Neural progenitor cell (in vitro differentiated cells): ENCODE data around the gene BCLAF1. TPM values are rescaled to one million over a fixed set of nuclear protein-coding genes. Genes with fewer than 3 reads are reported as not detected.

Experiments
- DNase-seq: peaks from one replicate; pipeline ENCODE4 v3.0.0-alpha.2; 2016; ENCODE audit warnings: low spot score
- H2AFZ ChIP-seq: fragments of 200-600 bp; sonication (generic); replicated peaks from 2 replicates; pipeline ENCODE4 v1.6.1; 2016; ENCODE audit warnings: antibody characterized with exemption
- H3F3A ChIP-seq: fragments of 200-600 bp; sonication (generic); 2 replicates; pipeline ENCODE4 v1.6.1; 2016; ENCODE audit warnings: antibody characterized with exemption, low read depth
- H3K27ac ChIP-seq: fragments of 200-600 bp; sonication (generic); 2 replicates; pipeline ENCODE4 v1.5.1; 2016; ENCODE audit warnings: mild to moderate bottlenecking
- H3K27me3 ChIP-seq: fragments of 200-600 bp; sonication (generic); 2 replicates; pipeline ENCODE4 v1.6.1; 2016; ENCODE audit warnings: mild to moderate bottlenecking, moderate library complexity
- H3K36me3 ChIP-seq: fragments of 200-600 bp; sonication (generic); 2 replicates; pipeline ENCODE4 v1.5.1; 2016
- H3K4me1 ChIP-seq: fragments of 200-600 bp; sonication (generic); 2 replicates; pipeline ENCODE4 v1.6.1; 2016; ENCODE audit warnings: mixed run types
- H3K4me2 ChIP-seq: fragments of 200-600 bp; sonication (generic); 2 replicates; pipeline ENCODE4 v1.6.1; 2016
- H3K4me3 ChIP-seq: fragments of 200-600 bp; sonication (generic); 2 replicates; pipeline ENCODE4 v1.5.1; 2016
- H3K79me2 ChIP-seq: fragments of 200-600 bp; sonication (generic); 2 replicates; pipeline ENCODE4 v1.6.1; 2016; ENCODE audit warnings: low read depth
- H3K9ac ChIP-seq: fragments of 200-600 bp; sonication (generic); 2 replicates; pipeline ENCODE4 v1.6.1; 2016
- H3K9me3 ChIP-seq: fragments of 200-600 bp; sonication (generic); 2 replicates; pipeline ENCODE4 v1.5.1; 2016; ENCODE audit warnings: low read depth
- H4K20me1 ChIP-seq: fragments of 200-600 bp; sonication (generic); 2 replicates; pipeline ENCODE4 v1.6.1; 2016; ENCODE audit warnings: low read depth
- H3K27ac Mint-ChIP-seq: 3 replicates; pipeline ENCODE4 v1.8.0; 2021; ENCODE audit warnings: mixed read lengths
- H3K27me3 Mint-ChIP-seq: 2 replicates; pipeline ENCODE4 v1.8.0; 2022; ENCODE audit warnings: low read depth, mild to moderate bottlenecking, inconsistent platforms, moderate library complexity, mixed read lengths; ENCODE audit not compliant: insufficient read depth
- H3K36me3 Mint-ChIP-seq: 3 replicates; pipeline ENCODE4 v1.8.0; 2021; ENCODE audit warnings: mixed read lengths
- H3K4me1 Mint-ChIP-seq: 3 replicates; pipeline ENCODE4 v1.8.0; 2021; ENCODE audit warnings: mixed read lengths
- H3K4me3 Mint-ChIP-seq: 3 replicates; pipeline ENCODE4 v1.8.0; 2021; ENCODE audit warnings: mild to moderate bottlenecking, moderate library complexity, mixed read lengths
- H3K9me3 Mint-ChIP-seq: 3 replicates; pipeline ENCODE4 v1.8.0; 2020; ENCODE audit warnings: mixed read lengths
- CTCF ChIP-seq: fragments of 200-600 bp; sonication (generic); IDR thresholded peaks from 2 replicates; pipeline ENCODE4 v1.5.1; 2017; ENCODE audit warnings: antibody characterized with exemption, mild to moderate bottlenecking
- EZH2 ChIP-seq: fragments of 200-600 bp; sonication (generic); IDR thresholded peaks from 2 replicates; pipeline ENCODE4 v1.6.1; 2017; ENCODE audit warnings: antibody characterized with exemption, mild to moderate bottlenecking, moderate library complexity
- EZH2phosphoT487 ChIP-seq: fragments of 200-600 bp; sonication (generic); IDR thresholded peaks from 2 replicates; pipeline ENCODE4 v1.6.1; 2017; ENCODE audit warnings: antibody characterized with exemption
- small RNA-seq: library from RNA; depleted of rRNA; stranded (forward); fragments of <200 nt; gene quantifications from one replicate; pipeline ENCODE3, GENCODE V24; 2015
- total RNA-seq: library from RNA; depleted of rRNA; stranded (reverse); fragments of >200 nt; gene quantifications from 2 replicates; pipeline ENCODE4 v1.2.3, GENCODE V29; 2015; ENCODE audit warnings: low replicate concordance

Gene BCLAF1
- total RNA-seq, 1 donor from 2014 or later, result 190 TPM

GRCh38 chr6:136209496-136209895 is 80.2 kb downstream of the BCLAF1 start:
- Mint-ChIP-seq H3K4me1 (no peaks in the 10 kb centered on the region), H3K4me3 (no peak overlapping the region), H3K9me3 (no peaks in the 10 kb centered on the region), H3K27me3 (no peaks in the 10 kb centered on the region), H3K27ac (no peak overlapping the region), H3K36me3 (no peaks in the 10 kb centered on the region)
- no peak overlapping the region for H3K27ac ChIP-seq
- no peaks in the 10 kb centered on the region for H3K9me3 ChIP-seq
- no peak overlapping the region for H3K4me3 ChIP-seq
- H2AFZ ChIP-seq, result no peak overlapping the region
- no peaks in the 10 kb centered on the region for H3F3A ChIP-seq
- no peak overlapping the region for H3K4me2 ChIP-seq
- no peak for DNase-seq
- no peaks in the 10 kb centered on the region for H3K79me2 ChIP-seq
- H3K9ac ChIP-seq, result no peak overlapping the region
- no peaks in the 10 kb centered on the region for H4K20me1 ChIP-seq
- H3K27me3 ChIP-seq, result no peaks in the 10 kb centered on the region
- H3K4me1 ChIP-seq, result no peaks in the 10 kb centered on the region
- no peaks in the 10 kb centered on the region for H3K36me3 ChIP-seq
- no peak for TF ChIP-seq EZH2
- TF ChIP-seq EZH2phosphoT487, result no peak
- TF ChIP-seq CTCF, result no peak

DNA sequence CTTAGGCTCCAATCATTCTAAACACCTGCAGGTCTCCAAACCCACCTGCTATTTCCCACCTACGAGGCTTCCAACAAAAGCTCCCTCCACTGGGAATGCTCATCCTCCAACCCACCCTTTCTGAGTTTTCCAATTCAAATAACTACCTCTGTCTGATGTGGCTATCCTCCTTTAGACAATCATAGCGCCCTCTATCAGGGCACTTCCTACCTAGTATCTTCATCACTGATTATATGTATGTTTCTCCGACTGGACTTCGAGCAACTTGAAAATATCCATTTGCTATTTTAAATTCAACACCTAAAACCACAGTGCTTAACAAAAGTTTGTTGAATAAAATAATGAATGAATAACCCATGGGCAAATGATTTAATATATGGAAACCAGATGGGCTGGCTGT is 80.9 kb downstream of the BCLAF1 start:
- TF ChIP-seq EZH2phosphoT487, result no peak
- no peak for TF ChIP-seq EZH2
- TF ChIP-seq CTCF, result peak; percentile 39
- Mint-ChIP-seq H3K27ac (no peak overlapping the region), H3K27me3 (no peaks in the 10 kb centered on the region), H3K4me1 (no peaks in the 10 kb centered on the region), H3K9me3 (no peaks in the 10 kb centered on the region), H3K4me3 (no peak overlapping the region), H3K36me3 (no peaks in the 10 kb centered on the region)
- Histone ChIP-seq H3K9me3 (no peaks in the 10 kb centered on the region), H3K4me2 (no peak overlapping the region), H2AFZ (no peak overlapping the region), H3K4me3 (no peak overlapping the region), H3K4me1 (no peaks in the 10 kb centered on the region), H3K79me2 (no peaks in the 10 kb centered on the region), H4K20me1 (no peaks in the 10 kb centered on the region), H3K27me3 (no peaks in the 10 kb centered on the region), H3K9ac (no peak overlapping the region), H3K36me3 (no peaks in the 10 kb centered on the region), H3F3A (no peaks in the 10 kb centered on the region), H3K27ac (no peak overlapping the region)
- no peak for DNase-seq

Small RNA genes within 50 kb of the gene (small RNA-seq; reads per million reads assigned to genes)
- not detected for gene AL023284.1

Other genes with a start within 250 kb of the BCLAF1 start
- gene MTFR2, start 39.5 kb downstream of the BCLAF1 start, total RNA-seq, result 6.2 and 12.6 TPM in 2 replicates